ENCODE data around the gene ASB3.
"Not testable (repeated sequence)": the region's sequence is repeated elsewhere in the genome, so short reads cannot be mapped to it uniquely, and the experiment has no call there.

ASB3 gene

DNA sequence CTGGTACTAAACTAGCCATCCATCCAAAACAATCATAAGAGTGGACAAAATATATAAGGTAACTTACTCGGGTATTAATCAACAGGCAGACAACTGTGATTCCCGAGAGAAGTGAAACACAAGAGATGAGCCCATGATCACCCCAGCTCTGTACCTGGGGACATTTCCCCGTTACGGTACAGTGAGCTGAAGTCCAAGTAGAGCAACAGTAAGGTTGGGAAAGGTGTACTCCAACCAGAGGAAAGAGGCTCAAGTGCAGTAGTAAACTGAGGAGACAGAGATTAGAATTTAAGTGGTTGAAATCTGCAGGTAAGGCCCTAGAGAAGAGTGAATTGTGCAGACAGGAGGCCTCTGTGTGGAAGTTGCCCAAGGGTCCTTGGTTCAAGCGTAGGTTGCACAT lies 49.7 kb downstream of the ASB3 start:
- no peak overlapping the region for H3K27ac ChIP-seq (ENCODE audit: low read depth, low read length)
- H3K4me3 ChIP-seq (ENCODE audit: low read depth, low read length), result no peak overlapping the region
- no peaks in the 10 kb centered on the region for H3K9me3 ChIP-seq (ENCODE audit: control insufficient read depth, insufficient read depth, low read length)
- 0 out of 2 replicates have a peak, but pooled peaks cover 4% of the 10 kb centered on the region for H3K36me3 ChIP-seq (ENCODE audit: control insufficient read depth, insufficient read depth, low read length)
- no peak overlapping the region for H3K9ac ChIP-seq (ENCODE audit: low read depth, low read length)
- no peaks in the 10 kb centered on the region for H3K27me3 ChIP-seq (ENCODE audit: control insufficient read depth, insufficient read depth, low read length)
- H3K4me1 ChIP-seq (ENCODE audit: control insufficient read depth, insufficient read depth, low read length), result no peaks in the 10 kb centered on the region

DNA sequence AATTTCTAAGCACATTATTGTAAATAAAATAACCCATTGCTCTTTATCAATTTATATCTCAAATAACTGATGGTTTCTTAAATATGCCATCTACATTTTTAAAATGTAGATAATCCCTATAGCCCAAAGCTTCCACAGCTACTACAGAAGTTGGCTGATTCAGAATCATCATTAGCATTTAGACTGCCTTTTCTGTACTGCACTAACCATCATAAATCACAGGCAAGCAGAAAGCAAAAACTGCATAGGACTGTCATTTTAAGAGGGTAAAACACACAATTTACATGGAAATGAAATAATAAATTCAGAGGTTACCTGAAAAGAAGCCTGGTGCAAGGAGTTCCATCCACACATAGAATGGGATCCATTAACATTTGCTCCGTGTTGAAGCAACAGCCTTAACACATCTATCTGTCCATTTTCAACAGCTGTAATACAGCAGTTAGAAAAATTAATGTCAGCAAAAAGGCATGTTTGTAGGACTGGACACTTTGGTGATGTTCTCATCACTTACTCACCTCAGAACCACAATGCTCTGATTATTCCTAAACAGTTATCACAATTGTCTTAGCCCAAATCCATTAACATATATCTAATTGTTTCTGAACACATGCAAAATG lies 57.5 kb downstream of the ASB3 start:
- Histone ChIP-seq H3K36me3 (ENCODE audit: control insufficient read depth, insufficient read depth, low read length) (0 out of 2 replicates have a peak, but pooled peaks cover 10% of the 10 kb centered on the region), H3K9me3 (ENCODE audit: control insufficient read depth, insufficient read depth, low read length) (no peaks in the 10 kb centered on the region), H3K4me3 (ENCODE audit: low read depth, low read length) (no peak overlapping the region), H3K27me3 (ENCODE audit: control insufficient read depth, insufficient read depth, low read length) (no peaks in the 10 kb centered on the region), H3K9ac (ENCODE audit: low read depth, low read length) (no peak overlapping the region), H3K4me1 (ENCODE audit: control insufficient read depth, insufficient read depth, low read length) (peaks cover 7% of the 10 kb centered on the region; the same call in 1 of the 2 replicates), H3K27ac (ENCODE audit: low read depth, low read length) (no peak overlapping the region)

DNA sequence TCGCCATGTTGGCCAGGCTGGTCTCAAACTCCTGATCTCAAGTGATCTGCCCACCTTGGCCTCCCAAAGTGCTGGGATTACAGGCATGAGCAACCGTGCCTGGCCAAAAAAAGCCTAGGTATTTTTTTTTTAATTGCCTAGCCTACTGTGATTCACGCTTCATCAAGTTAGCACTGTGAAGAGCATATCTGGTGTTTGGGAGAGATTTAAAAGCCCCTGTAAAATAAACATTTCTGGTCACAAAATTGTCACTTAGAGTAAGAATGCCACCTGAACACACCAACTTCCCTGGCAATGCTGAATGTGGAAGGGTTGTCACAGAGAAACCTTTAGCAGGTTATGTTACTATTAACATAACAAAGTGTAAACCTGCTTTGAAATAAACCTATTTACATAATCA lies 58.8 kb downstream of the ASB3 start:
- H3K36me3 ChIP-seq (ENCODE audit: control insufficient read depth, insufficient read depth, low read length), result 0 out of 2 replicates have a peak, but pooled peaks cover 10% of the 10 kb centered on the region
- peaks cover 7% of the 10 kb centered on the region; the same call in 1 of the 2 replicates for H3K4me1 ChIP-seq (ENCODE audit: control insufficient read depth, insufficient read depth, low read length)
- H3K27ac ChIP-seq (ENCODE audit: low read depth, low read length), result no peak overlapping the region
- H3K27me3 ChIP-seq (ENCODE audit: control insufficient read depth, insufficient read depth, low read length), result no peaks in the 10 kb centered on the region
- H3K9ac ChIP-seq (ENCODE audit: low read depth, low read length), result no peak overlapping the region
- H3K4me3 ChIP-seq (ENCODE audit: low read depth, low read length), result no peak overlapping the region
- no peaks in the 10 kb centered on the region for H3K9me3 ChIP-seq (ENCODE audit: control insufficient read depth, insufficient read depth, low read length)

GRCh38 chr2:53725662-53726061 lies 61.1 kb downstream of the ASB3 start:
- Histone ChIP-seq H3K4me3 (ENCODE audit: low read depth, low read length) (no peak overlapping the region), H3K4me1 (ENCODE audit: control insufficient read depth, insufficient read depth, low read length) (peaks cover 7% of the 10 kb centered on the region; the same call in 1 of the 2 replicates), H3K27me3 (ENCODE audit: control insufficient read depth, insufficient read depth, low read length) (no peaks in the 10 kb centered on the region), H3K27ac (ENCODE audit: low read depth, low read length) (no peak overlapping the region), H3K9ac (ENCODE audit: low read depth, low read length) (no peak overlapping the region), H3K9me3 (ENCODE audit: control insufficient read depth, insufficient read depth, low read length) (no peaks in the 10 kb centered on the region), H3K36me3 (ENCODE audit: control insufficient read depth, insufficient read depth, low read length) (0 out of 2 replicates have a peak, but pooled peaks cover 10% of the 10 kb centered on the region)

DNA sequence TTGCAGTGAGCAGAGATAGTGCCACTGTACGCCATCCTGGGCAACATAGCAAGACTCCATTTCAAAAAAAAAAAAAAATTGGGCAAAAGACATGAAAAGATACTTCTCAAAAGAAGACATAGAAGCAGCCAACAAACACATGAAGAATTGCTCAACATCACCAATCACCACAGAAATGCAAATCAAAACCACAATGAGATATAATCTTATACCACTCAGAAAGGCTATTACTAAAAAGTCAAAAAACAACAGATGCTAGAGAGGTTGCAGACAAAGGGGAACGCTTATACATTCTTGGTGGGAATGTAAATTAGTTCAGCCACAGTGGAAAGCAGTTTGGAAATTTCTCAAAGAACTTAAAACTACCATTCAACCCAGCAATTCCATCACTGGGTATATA lies 62.2 kb downstream of the ASB3 start:
- Histone ChIP-seq H3K9ac (ENCODE audit: low read depth, low read length) (no peak overlapping the region), H3K27me3 (ENCODE audit: control insufficient read depth, insufficient read depth, low read length) (no peaks in the 10 kb centered on the region), H3K4me3 (ENCODE audit: low read depth, low read length) (no peak overlapping the region), H3K9me3 (ENCODE audit: control insufficient read depth, insufficient read depth, low read length) (0 out of 2 replicates have a peak, but pooled peaks cover 4% of the 10 kb centered on the region), H3K4me1 (ENCODE audit: control insufficient read depth, insufficient read depth, low read length) (peaks cover 7% of the 10 kb centered on the region; the same call in 1 of the 2 replicates), H3K36me3 (ENCODE audit: control insufficient read depth, insufficient read depth, low read length) (0 out of 2 replicates have a peak, but pooled peaks cover 3% of the 10 kb centered on the region), H3K27ac (ENCODE audit: low read depth, low read length) (no peak overlapping the region)

DNA sequence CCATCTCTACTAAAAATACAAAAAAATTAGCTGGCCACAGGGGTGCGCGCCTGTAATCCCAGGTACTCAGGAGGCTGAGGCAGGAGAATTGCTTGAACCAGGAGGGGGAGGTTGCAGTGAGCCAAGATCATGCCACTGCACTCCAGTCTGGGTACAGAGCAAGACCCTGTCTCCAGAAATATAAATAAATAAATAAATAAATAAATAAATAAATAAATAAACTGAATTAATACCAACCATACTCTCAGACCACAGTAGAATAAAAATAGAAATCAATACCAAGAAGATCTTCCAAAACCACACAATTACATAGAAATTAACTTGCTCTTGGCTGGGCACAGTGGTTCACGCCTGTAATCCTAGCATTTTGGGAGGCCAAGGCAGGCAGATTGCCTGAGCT lies 65.8 kb downstream of the ASB3 start:
- H3K4me1 ChIP-seq (ENCODE audit: control insufficient read depth, insufficient read depth, low read length); H3K36me3 ChIP-seq (ENCODE audit: control insufficient read depth, insufficient read depth, low read length); H3K27me3 ChIP-seq (ENCODE audit: control insufficient read depth, insufficient read depth, low read length); H3K9ac ChIP-seq (ENCODE audit: low read depth, low read length); H3K4me3 ChIP-seq (ENCODE audit: low read depth, low read length); H3K27ac ChIP-seq (ENCODE audit: low read depth, low read length); H3K9me3 ChIP-seq (ENCODE audit: control insufficient read depth, insufficient read depth, low read length): not testable (repeated sequence)

- no peaks in the 10 kb centered on the region for H3K27me3 ChIP-seq (ENCODE audit: control insufficient read depth, insufficient read depth, low read length)
- H3K9ac ChIP-seq (ENCODE audit: low read depth, low read length), result no peak overlapping the region
- no peaks in the 10 kb centered on the region for H3K4me1 ChIP-seq (ENCODE audit: control insufficient read depth, insufficient read depth, low read length)
- H3K4me3 ChIP-seq (ENCODE audit: low read depth, low read length), result no peak overlapping the region
- H3K27ac ChIP-seq (ENCODE audit: low read depth, low read length), result no peak overlapping the region
- H3K36me3 ChIP-seq (ENCODE audit: control insufficient read depth, insufficient read depth, low read length), result peaks cover 22% of the 10 kb centered on the region
- H3K9me3 ChIP-seq (ENCODE audit: control insufficient read depth, insufficient read depth, low read length), result peaks cover 10% of the 10 kb centered on the region
These were observed 71.2 kb downstream of the ASB3 start for GRCh38 chr2:53715568-53715967.

DNA sequence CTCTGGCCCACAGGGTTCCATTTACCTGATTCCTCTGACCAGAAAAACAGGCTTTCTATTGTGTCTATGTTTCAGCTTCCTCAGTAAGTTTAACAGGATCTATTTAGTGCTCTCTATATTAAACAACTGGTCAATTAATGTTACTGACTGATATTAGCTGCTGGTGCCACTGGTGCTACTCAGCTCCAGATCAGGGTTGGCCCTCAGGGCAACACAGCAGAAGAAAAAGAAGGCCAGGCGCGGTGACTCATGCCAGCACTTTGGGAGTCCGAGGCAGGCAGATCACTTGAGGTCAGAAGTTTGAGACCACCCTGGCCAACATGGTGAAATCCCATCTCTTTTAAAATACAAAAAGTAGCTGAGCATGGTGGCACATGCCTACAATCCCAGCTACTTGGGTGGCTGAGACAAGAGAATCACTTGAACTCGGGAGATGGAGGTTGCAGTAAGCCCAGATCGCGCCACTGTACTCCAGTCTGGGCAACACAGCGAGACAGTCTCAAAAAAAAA lies 75.4 kb downstream of the ASB3 start:
- Histone ChIP-seq H3K9ac (ENCODE audit: low read depth, low read length) (no peak overlapping the region), H3K4me3 (ENCODE audit: low read depth, low read length) (no peak overlapping the region), H3K27me3 (ENCODE audit: control insufficient read depth, insufficient read depth, low read length) (no peaks in the 10 kb centered on the region), H3K27ac (ENCODE audit: low read depth, low read length) (no peak overlapping the region), H3K4me1 (ENCODE audit: control insufficient read depth, insufficient read depth, low read length) (no peaks in the 10 kb centered on the region), H3K36me3 (ENCODE audit: control insufficient read depth, insufficient read depth, low read length) (peaks cover 47% of the 10 kb centered on the region), H3K9me3 (ENCODE audit: control insufficient read depth, insufficient read depth, low read length) (peaks cover 27% of the 10 kb centered on the region)

DNA sequence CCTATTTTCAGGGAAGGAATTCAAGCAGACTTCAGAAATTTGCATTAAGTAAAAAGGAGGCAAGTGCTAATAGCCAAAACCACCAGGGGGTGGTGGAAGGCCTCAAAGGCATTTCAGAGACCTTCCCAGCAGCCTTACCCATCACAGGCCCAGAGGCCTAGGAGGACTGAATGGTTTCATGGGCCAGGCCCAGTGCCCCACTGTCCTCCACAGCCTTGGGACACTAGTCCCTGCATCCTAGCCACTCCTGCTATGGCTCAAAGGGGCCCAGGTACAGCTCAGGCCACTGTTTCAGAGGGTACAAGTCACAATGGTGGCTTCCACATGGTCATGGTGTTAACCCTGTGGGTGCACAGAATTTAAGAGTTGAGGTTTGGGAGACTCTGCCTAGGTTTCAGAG lies 77.8 kb downstream of the ASB3 start:
- Histone ChIP-seq H3K9ac (ENCODE audit: low read depth, low read length) (no peak overlapping the region), H3K4me3 (ENCODE audit: low read depth, low read length) (no peak overlapping the region), H3K9me3 (ENCODE audit: control insufficient read depth, insufficient read depth, low read length) (peaks cover 27% of the 10 kb centered on the region), H3K27me3 (ENCODE audit: control insufficient read depth, insufficient read depth, low read length) (no peaks in the 10 kb centered on the region), H3K36me3 (ENCODE audit: control insufficient read depth, insufficient read depth, low read length) (peaks cover 40% of the 10 kb centered on the region), H3K4me1 (ENCODE audit: control insufficient read depth, insufficient read depth, low read length) (no peaks in the 10 kb centered on the region), H3K27ac (ENCODE audit: low read depth, low read length) (no peak overlapping the region)

- no peak overlapping the region for H3K4me3 ChIP-seq (ENCODE audit: low read depth, low read length)
- no peaks in the 10 kb centered on the region for H3K4me1 ChIP-seq (ENCODE audit: control insufficient read depth, insufficient read depth, low read length)
- H3K9ac ChIP-seq (ENCODE audit: low read depth, low read length), result no peak overlapping the region
- H3K27me3 ChIP-seq (ENCODE audit: control insufficient read depth, insufficient read depth, low read length), result no peaks in the 10 kb centered on the region
- H3K27ac ChIP-seq (ENCODE audit: low read depth, low read length), result no peak overlapping the region
- no peaks in the 10 kb centered on the region for H3K9me3 ChIP-seq (ENCODE audit: control insufficient read depth, insufficient read depth, low read length)
- peaks cover 18% of the 10 kb centered on the region for H3K36me3 ChIP-seq (ENCODE audit: control insufficient read depth, insufficient read depth, low read length)
These were observed 85.5 kb downstream of the ASB3 start for GRCh38 chr2:53701221-53701620.

- H3K4me3 ChIP-seq (ENCODE audit: low read depth, low read length), result no peak overlapping the region
- no peaks in the 10 kb centered on the region for H3K9me3 ChIP-seq (ENCODE audit: control insufficient read depth, insufficient read depth, low read length)
- no peaks in the 10 kb centered on the region for H3K4me1 ChIP-seq (ENCODE audit: control insufficient read depth, insufficient read depth, low read length)
- peaks cover 18% of the 10 kb centered on the region for H3K36me3 ChIP-seq (ENCODE audit: control insufficient read depth, insufficient read depth, low read length)
- H3K27ac ChIP-seq (ENCODE audit: low read depth, low read length), result no peak overlapping the region
- H3K9ac ChIP-seq (ENCODE audit: low read depth, low read length), result no peak overlapping the region
- no peaks in the 10 kb centered on the region for H3K27me3 ChIP-seq (ENCODE audit: control insufficient read depth, insufficient read depth, low read length)
These were observed 89.1 kb downstream of the ASB3 start for GRCh38 chr2:53697686-53698085.

Data from HUES48 (cell line).